ENCODE measurements around the gene EEPD1. TPM values are rescaled to one million over a fixed set of nuclear protein-coding genes. Genes with fewer than 3 reads are reported as not detected.
"Not testable (repeated sequence)": the region's sequence is repeated elsewhere in the genome, so short reads cannot be mapped to it uniquely, and the experiment has no call there.

Gene EEPD1
- total and polyA plus RNA-seq, 8 donors: 14.0 to 134 (median 19.4) TPM

DNA sequence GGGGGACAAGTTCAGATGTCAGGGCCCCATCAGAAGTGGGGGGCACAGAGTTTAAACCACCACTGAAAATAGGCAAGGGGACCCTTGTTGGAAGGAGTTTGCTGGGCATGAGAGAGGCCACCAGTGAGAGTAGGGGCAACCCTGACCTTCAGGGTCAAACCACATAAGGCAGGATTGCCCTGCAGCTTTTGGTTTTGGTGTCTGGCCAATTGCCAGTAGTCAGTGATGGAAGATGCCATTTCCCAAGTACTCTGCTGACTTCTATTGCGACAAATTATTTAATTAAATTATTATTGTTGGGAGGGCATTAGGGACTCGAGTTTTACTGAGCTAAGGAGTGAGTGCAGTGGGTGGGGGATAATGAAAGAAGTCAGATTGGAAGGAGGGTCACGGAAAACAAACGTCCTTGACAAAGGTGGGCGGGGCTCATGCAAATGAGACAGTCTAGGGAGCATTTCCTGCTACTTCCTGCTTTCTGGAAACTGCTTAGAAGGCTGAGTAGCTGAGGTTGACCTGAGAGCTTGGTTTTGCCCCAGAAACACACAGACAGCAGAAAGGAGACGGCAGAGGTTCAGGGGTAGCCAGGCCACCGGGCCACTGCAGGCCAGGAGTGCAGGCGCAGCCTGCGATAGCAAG lies 162.4 kb downstream of the EEPD1 start:
- TF ChIP-seq POLR2A (IDR thresholded peaks at IDR 0.05): no peak
- TF ChIP-seq, protein P1, sequence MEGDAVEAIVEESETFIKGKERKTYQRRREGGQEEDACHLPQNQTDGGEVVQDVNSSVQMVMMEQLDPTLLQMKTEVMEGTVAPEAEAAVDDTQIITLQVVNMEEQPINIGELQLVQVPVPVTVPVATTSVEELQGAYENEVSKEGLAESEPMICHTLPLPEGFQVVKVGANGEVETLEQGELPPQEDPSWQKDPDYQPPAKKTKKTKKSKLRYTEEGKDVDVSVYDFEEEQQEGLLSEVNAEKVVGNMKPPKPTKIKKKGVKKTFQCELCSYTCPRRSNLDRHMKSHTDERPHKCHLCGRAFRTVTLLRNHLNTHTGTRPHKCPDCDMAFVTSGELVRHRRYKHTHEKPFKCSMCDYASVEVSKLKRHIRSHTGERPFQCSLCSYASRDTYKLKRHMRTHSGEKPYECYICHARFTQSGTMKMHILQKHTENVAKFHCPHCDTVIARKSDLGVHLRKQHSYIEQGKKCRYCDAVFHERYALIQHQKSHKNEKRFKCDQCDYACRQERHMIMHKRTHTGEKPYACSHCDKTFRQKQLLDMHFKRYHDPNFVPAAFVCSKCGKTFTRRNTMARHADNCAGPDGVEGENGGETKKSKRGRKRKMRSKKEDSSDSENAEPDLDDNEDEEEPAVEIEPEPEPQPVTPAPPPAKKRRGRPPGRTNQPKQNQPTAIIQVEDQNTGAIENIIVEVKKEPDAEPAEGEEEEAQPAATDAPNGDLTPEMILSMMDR (IDR thresholded peaks at IDR 0.05): no peak
- no peak for TF ChIP-seq POLR2AphosphoS5 (IDR thresholded peaks at IDR 0.05)
- TF ChIP-seq EP300 (IDR thresholded peaks at IDR 0.05): no peak
- no peaks in the 10 kb centered on the region for H3K9me3 ChIP-seq
- no peaks in the 10 kb centered on the region for H3K27me3 ChIP-seq
- no peak overlapping the region for H3K4me3 ChIP-seq
- intact Hi-C loops (cut with DNase I; ENCODE audit: low total_unique reads): loop anchor here (5.0 kb wide), 1 partner anchor 333 kb away; no protein-coding TSS in a partner anchor
- no peaks in the 10 kb centered on the region for H3K36me3 ChIP-seq
- peaks cover 4 to 11% (median 8%) of the 10 kb centered on the region in 4 donors for H3K4me1 ChIP-seq
- WGBS, 5 donors: 50 to 67% (median 63%) methylated on average over 9 of the region's 9 CpGs
- H3K27ac ChIP-seq: peak overlapping the region in 2 of 5 donors; percentile 10 to 41
- peak in 1 of 2 donors; percentile 69 for DNase-seq

DNA sequence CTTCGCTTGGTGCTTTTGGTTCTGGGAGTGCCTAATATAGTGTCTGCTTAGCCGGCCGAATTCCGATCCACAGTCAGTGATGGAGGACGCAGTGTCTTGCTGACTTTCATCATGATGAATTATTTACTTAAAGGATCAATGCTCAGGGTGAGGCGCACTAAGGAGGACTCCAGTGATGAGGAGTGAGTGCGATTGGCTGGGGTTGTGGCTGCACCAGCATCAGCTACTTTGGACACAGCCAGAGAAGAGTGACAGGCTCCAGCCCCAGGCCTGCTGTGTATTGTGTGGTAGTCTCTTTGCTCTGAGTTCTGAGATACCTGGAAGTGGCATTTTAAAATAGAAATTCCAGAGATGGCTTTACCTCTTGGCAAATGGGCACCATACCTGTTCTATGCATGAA lies 163.3 kb downstream of the EEPD1 start:
- intact Hi-C loops (cut with DNase I; ENCODE audit: low total_unique reads): loop anchor here (5.0 kb wide), 1 partner anchor 334 kb away; no protein-coding TSS in a partner anchor
- TF ChIP-seq, protein P1 (IDR thresholded peaks at IDR 0.05): no peak
- TF ChIP-seq EP300 (IDR thresholded peaks at IDR 0.05) (no peak), POLR2A (IDR thresholded peaks at IDR 0.05) (no peak), POLR2AphosphoS5 (IDR thresholded peaks at IDR 0.05) (no peak)

DNA sequence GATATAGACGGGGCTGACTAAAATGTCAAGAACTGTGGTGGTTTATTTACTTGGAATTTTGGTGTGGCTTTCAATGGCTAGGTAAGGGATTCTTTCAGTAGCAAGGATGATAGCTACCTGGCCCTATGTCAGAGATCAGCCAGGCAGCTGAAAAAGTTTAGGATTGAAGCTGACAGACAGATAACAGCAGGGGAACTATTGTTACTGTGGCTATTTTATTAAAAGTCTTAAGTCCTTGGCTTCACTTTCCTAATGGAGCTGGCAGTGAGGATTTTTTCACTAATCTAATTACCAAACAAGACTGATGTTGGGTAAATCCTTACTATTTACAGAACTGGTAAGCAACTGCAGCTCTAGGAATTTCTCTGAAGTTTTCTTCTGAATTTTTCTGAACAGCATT lies 164.2 kb downstream of the EEPD1 start:
- Histone ChIP-seq H3K27me3 (no peaks in the 10 kb centered on the region), H3K27ac (no peak overlapping the region), H3K4me3 (no peak overlapping the region), H3K36me3 (no peaks in the 10 kb centered on the region), H3K4me1 (peaks cover 4 to 11% (median 8%) of the 10 kb centered on the region in 4 donors), H3K9me3 (no peaks in the 10 kb centered on the region)
- DNase-seq: no peak
- TF ChIP-seq EP300 (IDR thresholded peaks at IDR 0.05): no peak
- TF ChIP-seq, protein P1 (IDR thresholded peaks at IDR 0.05): no peak
- no peak for TF ChIP-seq POLR2AphosphoS5 (IDR thresholded peaks at IDR 0.05)
- no peak for TF ChIP-seq POLR2A (IDR thresholded peaks at IDR 0.05)
- intact Hi-C loops (cut with DNase I; ENCODE audit: low total_unique reads): loop anchor here (5.0 kb wide), 1 partner anchor 335 kb away; no protein-coding TSS in a partner anchor
- WGBS, 5 donors: 48 to 67% (median 59%) methylated on average over 1 of the region's 1 CpG

More for the DNA sequence above, 163.3 kb downstream of the EEPD1 start:
- Histone ChIP-seq H3K36me3 (no peaks in the 10 kb centered on the region), H3K4me3 (no peak overlapping the region), H3K27ac (no peak overlapping the region), H3K4me1 (peaks cover 4 to 11% (median 8%) of the 10 kb centered on the region in 4 donors), H3K9me3 (no peaks in the 10 kb centered on the region), H3K27me3 (no peaks in the 10 kb centered on the region)
- WGBS, 5 donors: 94 to 99% (median 96%) methylated on average over 7 of the region's 7 CpGs
- no peak for DNase-seq

DNA sequence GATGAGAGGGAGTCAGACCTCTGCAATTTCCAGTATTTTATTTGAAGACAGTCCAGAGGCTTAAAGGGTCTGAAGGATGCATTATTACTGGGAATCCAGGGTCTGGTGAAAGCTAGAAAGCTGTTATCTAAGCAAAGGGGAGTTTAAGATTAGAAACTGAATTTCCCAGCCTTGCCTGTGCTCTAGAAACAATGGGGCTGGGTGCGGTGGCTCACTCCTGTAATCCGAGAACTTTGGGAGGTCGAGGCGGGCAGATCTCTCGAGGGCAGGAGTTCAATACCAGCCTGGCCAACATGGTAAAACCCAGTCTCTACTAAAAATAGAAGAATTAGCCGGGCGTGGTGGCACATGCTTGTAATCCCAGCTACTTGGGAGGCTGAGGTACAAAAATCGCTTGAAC lies 165.1 kb downstream of the EEPD1 start:
- DNase-seq: no peak
- 48 to 75% (median 64%) methylated on average over 8 of the region's 8 CpGs for WGBS, 5 donors
- H3K4me1 ChIP-seq: peaks cover 4 to 11% (median 8%) of the 10 kb centered on the region in 4 donors

DNA sequence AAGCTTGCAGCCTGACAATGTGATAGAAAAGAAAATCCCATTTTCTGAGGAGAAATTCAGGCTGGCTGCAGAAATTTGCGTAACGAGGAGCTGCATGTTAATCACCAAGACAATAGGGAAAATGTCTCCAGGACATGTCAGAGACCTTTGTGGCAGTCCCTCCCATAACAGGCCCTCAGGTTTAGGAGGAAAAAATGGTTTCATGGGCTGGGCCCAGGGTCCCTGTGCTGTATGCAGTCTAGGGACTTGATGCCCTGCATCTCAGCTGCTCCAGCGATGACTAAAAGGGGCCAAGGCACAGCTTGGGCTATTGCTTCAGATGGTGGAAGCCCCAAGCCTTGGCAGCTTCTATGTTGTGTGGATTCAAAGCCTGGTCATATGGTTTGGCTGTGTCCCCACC lies 168.2 kb downstream of the EEPD1 start:
- intact Hi-C loops (cut with DNase I; ENCODE audit: low total_unique reads); DNase-seq: not testable (repeated sequence)
- WGBS, 5 donors: 90 to 98% (median 95%) methylated on average over 3 of the region's 3 CpGs

More for the DNA sequence above, 165.1 kb downstream of the EEPD1 start:
- Histone ChIP-seq H3K4me3 (no peak overlapping the region), H3K27ac (no peak overlapping the region), H3K27me3 (no peaks in the 10 kb centered on the region), H3K9me3 (no peaks in the 10 kb centered on the region), H3K36me3 (peaks cover 0 to 5% (median 0%) of the 10 kb centered on the region in 4 donors)
- intact Hi-C loops (cut with DNase I; ENCODE audit: low total_unique reads): loop anchor here (5.0 kb wide), 1 partner anchor 336 kb away; no protein-coding TSS in a partner anchor
- TF ChIP-seq POLR2A (IDR thresholded peaks at IDR 0.05): no peak
- no peak for TF ChIP-seq POLR2AphosphoS5 (IDR thresholded peaks at IDR 0.05)
- no peak for TF ChIP-seq EP300 (IDR thresholded peaks at IDR 0.05)
- TF ChIP-seq, protein P1 (IDR thresholded peaks at IDR 0.05): no peak

More for the DNA sequence above, 168.2 kb downstream of the EEPD1 start:
- Histone ChIP-seq H3K4me1 (peaks cover 0 to 11% (median 6%) of the 10 kb centered on the region in 4 donors), H3K36me3 (peaks cover 0 to 19% (median 5%) of the 10 kb centered on the region in 4 donors)
- H3K27ac ChIP-seq, H3K4me3 ChIP-seq, H3K27me3 ChIP-seq, H3K9me3 ChIP-seq: not testable (repeated sequence)
